AG10803 (cell line): Measurements from ENCODE around the gene MLST8.
"Not testable (repeated sequence)": the region's sequence is repeated elsewhere in the genome, so short reads cannot be mapped to it uniquely, and the experiment has no call there.

ENCODE experiments used
- DNase-seq: peaks from one replicate; pipeline ENCODE4 v3.0.0; 2010; ENCODE audit warnings: low read depth
- H3K4me3 ChIP-seq: 2 replicates; pipeline ENCODE4 v1.5.1; 2011; ENCODE audit warnings: mild to moderate bottlenecking, low read length, control low read depth
- CTCF ChIP-seq: conservative IDR thresholded peaks from 2 replicates; pipeline ENCODE4 v1.5.1; 2011; ENCODE audit warnings: mild to moderate bottlenecking, low read length, control low read depth, inconsistent platforms

Gene MLST8

GRCh38 chr16:2252806-2253148, 47.5 kb downstream of the MLST8 start:
- no peak for DNase-seq
- no peak for TF ChIP-seq CTCF
- H3K4me3 ChIP-seq: no peak overlapping the region

- no peak overlapping the region for H3K4me3 ChIP-seq
- no peak for TF ChIP-seq CTCF
- no peak for DNase-seq
These were observed 48.0 kb downstream of the MLST8 start for GRCh38 chr16:2253293-2253692.

GRCh38 chr16:2256531-2257140, 51.4 kb downstream of the MLST8 start:
- H3K4me3 ChIP-seq: no peak overlapping the region
- no peak for TF ChIP-seq CTCF
- DNase-seq: no peak

- no peak overlapping the region for H3K4me3 ChIP-seq
- no peak for DNase-seq
- no peak for TF ChIP-seq CTCF
These were observed 52.5 kb downstream of the MLST8 start for GRCh38 chr16:2257726-2258125.

- H3K4me3 ChIP-seq, DNase-seq: not testable (repeated sequence)
These were observed 53.3 kb downstream of the MLST8 start for GRCh38 chr16:2258530-2258929.
